ENCODE results near the gene PANX3.
A peak's percentile ranks its signal among the peaks of the same experiment; 100 is the strongest.
"Not testable (repeated sequence)": the region's sequence is repeated elsewhere in the genome, so short reads cannot be mapped to it uniquely, and the experiment has no call there.

The PANX3 gene, protein sequence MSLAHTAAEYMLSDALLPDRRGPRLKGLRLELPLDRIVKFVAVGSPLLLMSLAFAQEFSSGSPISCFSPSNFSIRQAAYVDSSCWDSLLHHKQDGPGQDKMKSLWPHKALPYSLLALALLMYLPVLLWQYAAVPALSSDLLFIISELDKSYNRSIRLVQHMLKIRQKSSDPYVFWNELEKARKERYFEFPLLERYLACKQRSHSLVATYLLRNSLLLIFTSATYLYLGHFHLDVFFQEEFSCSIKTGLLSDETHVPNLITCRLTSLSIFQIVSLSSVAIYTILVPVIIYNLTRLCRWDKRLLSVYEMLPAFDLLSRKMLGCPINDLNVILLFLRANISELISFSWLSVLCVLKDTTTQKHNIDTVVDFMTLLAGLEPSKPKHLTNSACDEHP

DNA sequence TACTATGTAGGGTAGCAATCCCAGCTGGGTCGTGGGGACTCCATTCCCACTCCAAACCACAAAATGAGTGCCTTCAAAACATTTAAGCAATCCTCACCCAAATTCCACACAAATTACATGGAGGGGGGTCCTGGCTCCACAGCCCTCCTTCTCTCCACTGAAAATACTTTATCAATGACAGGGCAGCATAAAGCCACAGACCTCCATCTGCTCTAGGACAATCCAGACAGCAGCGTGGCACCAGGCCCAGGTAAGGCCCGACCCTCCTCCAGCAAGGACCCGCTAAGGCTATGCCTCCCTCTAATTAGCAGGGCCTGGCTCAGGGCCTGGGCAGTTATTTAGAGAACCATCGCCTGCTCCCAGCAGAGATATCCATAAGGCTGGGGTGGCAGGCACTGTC, at the start of gene PANX3:
PANX3 (plus strand) TSS at position 365 of the 400 bp plus-strand sequence. CDS start 129 bp downstream, outside the sequence.
- no peak for DNase-seq (ENCODE audit: low read depth in 2 of 2)

DNA sequence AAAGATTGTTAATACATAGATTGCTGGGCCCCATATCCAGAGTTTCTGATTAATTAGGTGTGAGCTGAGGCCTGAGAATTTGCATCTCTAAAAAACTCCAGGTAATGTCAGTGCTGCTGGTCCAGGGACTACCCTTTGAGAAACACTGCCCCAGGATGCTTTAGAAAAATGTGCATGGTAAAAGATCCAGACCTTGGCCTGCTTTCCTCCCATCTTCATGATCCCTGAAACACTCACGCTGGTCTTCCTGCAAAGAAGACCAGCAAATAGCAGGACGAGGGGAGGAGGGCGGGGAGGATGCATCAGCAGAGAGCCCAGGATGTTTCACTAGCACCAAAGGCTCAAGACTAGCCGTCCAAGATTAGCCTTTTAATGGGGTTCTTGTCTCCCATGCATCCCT, 41.5 kb upstream of the PANX3 start, which contains the start of gene OR8A1:
OR8A1 (plus strand) TSS at position 301 of the 400 bp plus-strand sequence. CDS start 123 bp downstream, outside the sequence.
- no peak for DNase-seq (ENCODE audit: low read depth in 2 of 2)

GRCh38 chr11:124570160-124570559, 41.1 kb upstream of the PANX3 start:
- DNase-seq (ENCODE audit: low read depth in 2 of 2), result no peak

DNA sequence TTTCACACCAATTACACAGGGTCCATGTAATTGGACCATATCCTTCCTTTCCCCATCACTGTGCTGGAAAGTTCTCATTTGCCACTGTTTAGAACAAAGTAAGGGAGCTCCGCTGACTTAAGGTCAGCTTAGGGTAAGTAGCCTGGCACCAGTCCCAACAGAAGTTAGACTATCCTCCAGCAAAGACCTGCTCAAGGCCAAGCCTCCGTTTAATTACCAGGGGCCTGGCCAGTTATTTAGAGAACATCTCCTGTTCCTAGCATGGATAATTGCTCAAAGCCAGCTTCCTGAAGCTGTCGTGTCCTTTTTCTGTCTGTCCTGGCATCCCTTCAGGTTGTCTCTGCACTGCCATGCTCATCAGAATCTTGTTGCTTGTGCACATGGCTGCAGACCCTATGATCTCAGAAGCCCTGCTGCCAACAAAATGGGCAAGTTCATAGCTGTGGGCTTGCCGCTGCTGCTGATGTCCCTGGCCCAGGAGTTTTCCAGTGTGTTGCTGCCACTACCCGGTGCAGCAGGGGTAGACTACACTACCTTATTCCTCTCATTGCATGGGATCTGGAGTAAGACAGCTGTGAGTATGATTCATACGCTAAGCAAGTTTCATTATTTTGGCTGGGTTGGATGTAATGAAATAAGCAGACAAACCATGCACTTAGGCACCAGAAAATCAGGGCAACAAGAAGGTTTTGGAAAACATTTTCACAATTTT, 33.4 kb upstream of the PANX3 start:
- no peak for DNase-seq (ENCODE audit: low read depth in 2 of 2)

DNA sequence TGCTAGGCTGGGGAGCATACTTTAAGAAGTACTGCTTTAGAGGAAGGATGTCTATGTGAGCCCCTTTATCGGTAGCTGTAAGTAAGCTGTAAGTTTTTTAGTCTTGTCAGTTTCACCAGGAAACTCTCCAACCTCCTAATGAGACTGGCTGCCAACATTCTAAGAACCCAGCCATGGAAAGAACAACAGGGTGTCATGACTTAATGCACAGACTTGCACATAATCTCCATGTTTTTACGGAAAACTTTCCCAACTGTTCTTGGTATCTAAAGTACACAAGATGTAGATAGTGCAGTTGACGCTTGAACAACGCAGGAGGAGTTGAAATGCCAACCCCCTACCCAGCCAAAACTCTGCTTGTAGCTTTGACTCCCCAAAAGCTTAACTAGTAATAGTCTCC, 32.5 kb upstream of the PANX3 start:
- DNase-seq (ENCODE audit: low read depth in 2 of 2), result no peak

- no peak for DNase-seq (ENCODE audit: low read depth in 2 of 2)
Measured at GRCh38 chr11:124581817-124582216, 29.4 kb upstream of the PANX3 start.

DNA sequence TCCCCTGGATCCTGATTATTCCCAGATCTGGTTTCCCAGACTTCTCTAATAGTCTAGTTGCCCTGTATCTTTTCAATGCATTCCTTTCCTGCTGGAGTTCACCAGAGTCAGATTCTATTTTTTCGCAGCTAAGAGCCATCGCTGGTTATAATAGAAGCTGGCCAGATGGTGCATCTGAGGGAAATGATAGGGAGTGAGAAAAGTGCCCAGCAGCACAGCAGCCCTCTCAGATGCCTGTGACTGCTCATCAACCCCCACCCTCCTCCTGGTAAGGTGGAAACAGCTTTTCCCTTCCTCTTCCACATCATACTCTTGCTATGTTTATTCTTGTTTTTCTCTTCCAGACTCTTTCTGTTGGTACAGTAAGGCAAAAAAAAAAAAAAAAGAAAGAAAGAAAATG, 28.7 kb upstream of the PANX3 start:
- no peak for DNase-seq (ENCODE audit: low read depth in 2 of 2)

DNA sequence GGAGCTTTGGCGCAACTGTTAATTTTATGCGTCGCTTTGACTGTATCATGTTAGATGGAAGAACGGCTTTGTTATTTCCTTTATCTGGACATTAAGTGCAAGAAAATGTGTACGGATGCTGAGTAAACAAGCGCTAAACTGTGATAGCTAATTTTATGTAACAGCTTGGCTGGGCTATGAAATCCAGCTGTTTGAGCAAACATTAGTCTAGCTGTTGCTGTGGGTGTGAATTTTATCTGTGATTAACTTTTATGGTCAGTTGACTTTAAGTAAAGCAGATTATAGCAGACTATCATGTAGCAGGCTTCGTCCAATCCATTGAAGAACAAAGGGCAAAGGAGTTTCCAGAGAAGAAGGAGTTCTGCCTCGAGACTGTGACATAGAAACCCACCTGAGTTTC, 27.4 kb upstream of the PANX3 start:
- DNase-seq (ENCODE audit: low read depth in 2 of 2), result no peak

DNA sequence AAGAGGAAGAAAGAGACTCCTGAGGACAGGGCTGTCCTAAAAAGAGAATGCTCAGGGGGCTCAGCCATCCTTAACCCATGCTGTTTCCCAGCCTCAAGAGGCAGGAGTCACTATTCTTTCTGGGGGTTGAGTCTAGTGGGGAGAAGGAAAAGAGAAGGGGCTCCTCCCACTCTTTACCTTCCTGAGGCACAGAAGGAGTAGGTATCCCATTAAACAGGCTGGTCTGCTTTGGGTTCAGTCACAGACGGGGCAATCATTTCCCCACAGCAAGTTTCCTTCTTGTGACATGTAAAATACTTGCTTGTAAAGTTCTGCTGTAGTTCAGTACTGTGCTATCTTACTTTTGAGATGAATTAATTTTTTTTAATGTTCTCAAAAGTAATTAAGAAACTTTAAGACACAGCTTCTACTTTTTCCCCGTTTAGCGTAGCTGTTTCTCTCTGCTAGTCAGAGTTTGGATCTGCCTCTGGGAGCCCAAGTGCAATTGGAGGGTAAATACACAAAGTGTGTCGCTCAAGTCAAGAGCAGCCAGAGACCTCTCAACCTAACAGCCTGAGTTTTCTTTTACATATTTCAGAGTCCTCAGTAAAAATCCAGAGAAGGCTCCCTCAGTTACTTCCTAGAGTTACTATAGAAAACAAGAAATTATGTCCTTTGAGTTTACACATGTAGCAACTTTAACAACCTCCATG, 26.4 kb upstream of the PANX3 start:
- DNase-seq (ENCODE audit: low read depth in 2 of 2), result no peak

DNA sequence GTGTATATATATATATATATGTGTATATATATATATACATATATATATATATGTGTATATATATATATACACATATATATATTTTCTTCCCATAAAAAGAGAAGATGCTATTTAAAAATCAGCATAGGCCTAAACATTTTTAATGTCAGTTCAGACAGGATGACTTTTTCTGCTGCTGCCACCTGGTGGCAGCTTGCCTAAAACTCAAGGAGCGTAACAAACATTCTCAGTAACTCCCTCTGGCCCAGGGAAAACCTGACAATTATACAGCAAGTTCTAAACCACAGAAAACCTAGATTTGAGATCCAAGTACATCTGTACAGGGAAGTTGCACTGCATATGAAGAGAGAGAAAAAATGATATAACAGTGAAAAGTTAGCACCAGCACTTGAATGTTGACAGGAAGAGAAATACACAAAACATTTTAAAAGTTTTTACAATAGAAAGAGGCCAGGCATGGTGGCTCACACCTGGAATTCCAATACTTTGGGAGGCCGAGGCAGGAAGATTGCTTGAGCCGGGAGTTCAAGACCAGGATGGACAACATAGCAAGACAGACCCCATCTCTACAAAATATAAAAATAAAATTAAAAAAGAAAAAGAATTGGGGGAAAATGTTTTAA, 24.9 kb upstream of the PANX3 start:
- DNase-seq (ENCODE audit: low read depth in 2 of 2), result peak in 1 of 2 donors; percentile 19

DNA sequence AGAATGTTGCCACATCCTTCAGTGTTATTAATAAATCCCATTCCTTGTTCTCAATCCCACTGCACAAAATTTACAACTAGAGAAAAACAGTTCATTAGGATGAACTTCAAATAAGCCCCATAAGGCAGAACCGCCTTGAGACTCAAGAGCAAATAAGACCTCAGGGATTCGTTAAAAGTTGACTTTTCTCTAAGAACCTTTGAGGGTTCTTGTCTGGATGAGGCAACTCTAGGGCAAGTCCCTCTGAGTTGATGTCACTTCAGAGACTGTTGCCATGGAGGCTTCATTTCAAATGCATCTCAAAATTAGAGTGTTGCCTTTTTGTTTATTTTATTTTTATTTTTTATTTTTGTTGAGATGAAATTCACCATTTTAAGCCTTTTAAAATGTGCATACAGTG, 19.8 kb upstream of the PANX3 start:
- DNase-seq (ENCODE audit: low read depth in 2 of 2), result no peak

GRCh38 chr11:124592627-124593026, 18.6 kb upstream of the PANX3 start:
- no peak for DNase-seq (ENCODE audit: low read depth in 2 of 2)

- no peak for DNase-seq (ENCODE audit: low read depth in 2 of 2)
Measured at GRCh38 chr11:124595302-124595701, 15.9 kb upstream of the PANX3 start.

- no peak for DNase-seq (ENCODE audit: low read depth in 2 of 2)
Measured at GRCh38 chr11:124597626-124598025, 13.6 kb upstream of the PANX3 start.

- no peak for DNase-seq (ENCODE audit: low read depth in 2 of 2)
Measured at GRCh38 chr11:124600621-124601320, 10.5 kb upstream of the PANX3 start.

DNA sequence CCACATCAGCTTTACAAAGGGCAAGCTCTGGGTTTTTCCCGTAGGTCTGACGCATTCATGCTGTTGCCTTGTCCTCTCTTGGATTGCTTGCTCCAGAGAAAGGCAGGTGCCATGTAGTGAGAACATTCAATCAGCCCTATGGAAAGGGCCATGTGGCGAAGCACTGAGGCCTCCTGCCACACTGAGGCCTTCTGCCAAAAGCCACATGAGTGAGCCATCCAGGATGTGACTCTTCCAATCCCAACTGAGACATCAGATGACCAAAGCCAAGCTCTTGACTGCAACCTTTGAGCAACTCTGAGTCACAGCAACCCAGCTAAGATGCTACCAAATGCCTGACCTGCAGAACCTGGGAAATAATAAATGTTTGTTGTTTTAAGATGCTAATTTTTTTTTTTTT, 9.0 kb upstream of the PANX3 start:
- no peak for DNase-seq (ENCODE audit: low read depth in 2 of 2)

DNA sequence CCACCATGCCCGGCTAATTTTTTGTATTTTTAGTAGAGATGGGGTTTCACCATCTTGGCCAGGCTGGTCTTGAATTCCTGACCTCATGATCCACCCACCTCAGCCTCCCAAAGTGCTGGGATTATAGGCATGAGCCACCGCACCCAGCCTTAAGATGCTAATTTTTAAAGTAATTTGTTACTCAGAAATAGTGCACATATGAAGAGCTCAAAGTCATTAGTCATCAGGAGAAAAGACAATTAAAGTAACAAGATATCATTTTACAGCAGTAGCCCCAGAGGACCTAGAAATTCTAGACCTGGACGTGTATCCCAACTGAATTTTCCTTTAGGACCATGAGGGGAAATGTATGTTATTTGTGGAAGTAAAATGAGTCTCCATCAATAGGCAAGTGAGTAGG, 8.5 kb upstream of the PANX3 start:
- DNase-seq (ENCODE audit: low read depth in 2 of 2), result not testable (repeated sequence)

DNA sequence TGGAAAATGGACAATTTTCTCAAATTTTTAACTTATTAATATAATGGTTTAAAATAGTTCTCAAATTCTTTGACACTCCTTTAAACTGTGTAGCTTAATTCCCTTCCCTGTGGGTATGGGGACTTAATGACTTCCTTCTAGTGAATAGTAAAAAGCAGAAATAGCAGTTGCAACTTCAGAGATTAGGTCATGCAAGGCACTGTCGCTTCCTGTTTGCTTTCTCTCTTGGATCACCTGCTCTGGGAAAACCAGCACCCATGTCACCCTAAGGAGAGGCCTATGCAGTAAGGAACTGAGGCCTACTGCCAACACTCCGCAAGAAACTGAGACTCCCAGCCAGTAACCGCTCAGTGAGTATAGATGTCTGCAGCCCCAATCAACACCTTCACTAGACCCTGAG, 5.5 kb upstream of the PANX3 start:
- no peak for DNase-seq (ENCODE audit: low read depth in 2 of 2)

DNA sequence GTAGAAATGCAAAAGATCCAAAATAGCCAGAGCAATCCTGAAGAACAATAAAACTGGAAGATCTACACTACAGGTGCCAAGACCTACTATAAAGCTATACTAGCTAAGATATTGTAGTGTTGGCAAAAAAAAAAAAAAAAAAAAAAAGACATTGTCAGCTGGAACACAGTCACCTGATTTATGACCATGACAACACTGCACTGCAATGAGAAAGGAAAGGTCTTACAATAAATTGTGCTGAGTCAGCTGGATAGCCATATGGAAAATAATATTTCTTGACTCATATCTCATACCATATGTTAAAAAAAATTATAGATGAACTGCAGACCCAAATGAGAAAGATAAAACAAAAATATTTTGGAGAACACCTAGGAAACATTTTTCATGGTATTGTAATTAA, 3.1 kb upstream of the PANX3 start:
- no peak for DNase-seq (ENCODE audit: low read depth in 2 of 2)

GRCh38 chr11:124610295-124610694, 933 bp upstream of the PANX3 start:
- DNase-seq (ENCODE audit: low read depth in 2 of 2), result no peak

- no peak for DNase-seq (ENCODE audit: low read depth in 2 of 2)
Measured at GRCh38 chr11:124612045-124612444, 817 bp downstream of the PANX3 start.

All from stimulated activated CD4-positive, alpha-beta T cell treated with anti-CD3 and anti-CD28 coated beads, Interleukin-15, amount 100 ng/mL, for 48 hours (primary cell).